ENCODE data around the gene UGGT1. TPM values are rescaled to one million over a fixed set of nuclear protein-coding genes. Genes with fewer than 3 reads are reported as not detected.
A peak's percentile ranks its signal among the peaks of the same experiment; 100 is the strongest.

UGGT1 gene
- total RNA-seq, 1 donor from 2014 or later, result 67.9 TPM

DNA sequence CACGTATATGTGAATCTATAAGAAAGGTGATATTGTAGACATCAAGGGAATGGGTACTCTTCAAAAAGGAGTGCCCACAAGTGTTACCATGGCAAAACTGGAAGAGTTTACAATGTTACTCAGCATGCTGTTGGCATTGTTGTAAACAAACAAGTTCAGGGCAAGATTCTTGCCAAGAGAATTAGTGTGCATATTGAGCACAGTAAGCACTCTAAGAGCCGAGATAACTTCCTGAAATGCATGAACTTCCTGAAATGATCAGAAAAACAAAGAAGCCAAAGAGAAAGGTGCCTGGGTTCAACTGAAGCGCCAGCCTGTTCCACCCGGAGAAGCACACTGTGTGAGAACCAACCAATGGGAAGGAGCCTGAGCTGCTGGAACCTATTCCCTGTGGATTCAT lies 126.7 kb downstream of the UGGT1 start:
- no peak for DNase-seq
- Mint-ChIP-seq H3K36me3 (ENCODE audit: unreplicated experiment) (no peaks in the 10 kb centered on the region), H3K4me3 (ENCODE audit: unreplicated experiment) (no peak overlapping the region), H3K27ac (ENCODE audit: unreplicated experiment) (no peak overlapping the region), H3K9me3 (ENCODE audit: unreplicated experiment) (peaks cover 4% of the 10 kb centered on the region), H3K4me1 (ENCODE audit: low read depth, unreplicated experiment) (no peaks in the 10 kb centered on the region), H3K27me3 (ENCODE audit: unreplicated experiment) (peaks cover 5% of the 10 kb centered on the region)
- TF ChIP-seq, protein P1, sequence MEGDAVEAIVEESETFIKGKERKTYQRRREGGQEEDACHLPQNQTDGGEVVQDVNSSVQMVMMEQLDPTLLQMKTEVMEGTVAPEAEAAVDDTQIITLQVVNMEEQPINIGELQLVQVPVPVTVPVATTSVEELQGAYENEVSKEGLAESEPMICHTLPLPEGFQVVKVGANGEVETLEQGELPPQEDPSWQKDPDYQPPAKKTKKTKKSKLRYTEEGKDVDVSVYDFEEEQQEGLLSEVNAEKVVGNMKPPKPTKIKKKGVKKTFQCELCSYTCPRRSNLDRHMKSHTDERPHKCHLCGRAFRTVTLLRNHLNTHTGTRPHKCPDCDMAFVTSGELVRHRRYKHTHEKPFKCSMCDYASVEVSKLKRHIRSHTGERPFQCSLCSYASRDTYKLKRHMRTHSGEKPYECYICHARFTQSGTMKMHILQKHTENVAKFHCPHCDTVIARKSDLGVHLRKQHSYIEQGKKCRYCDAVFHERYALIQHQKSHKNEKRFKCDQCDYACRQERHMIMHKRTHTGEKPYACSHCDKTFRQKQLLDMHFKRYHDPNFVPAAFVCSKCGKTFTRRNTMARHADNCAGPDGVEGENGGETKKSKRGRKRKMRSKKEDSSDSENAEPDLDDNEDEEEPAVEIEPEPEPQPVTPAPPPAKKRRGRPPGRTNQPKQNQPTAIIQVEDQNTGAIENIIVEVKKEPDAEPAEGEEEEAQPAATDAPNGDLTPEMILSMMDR (IDR thresholded peaks at IDR 0.05; ENCODE audit: partially characterized antibody, unreplicated experiment), result no peak

DNA sequence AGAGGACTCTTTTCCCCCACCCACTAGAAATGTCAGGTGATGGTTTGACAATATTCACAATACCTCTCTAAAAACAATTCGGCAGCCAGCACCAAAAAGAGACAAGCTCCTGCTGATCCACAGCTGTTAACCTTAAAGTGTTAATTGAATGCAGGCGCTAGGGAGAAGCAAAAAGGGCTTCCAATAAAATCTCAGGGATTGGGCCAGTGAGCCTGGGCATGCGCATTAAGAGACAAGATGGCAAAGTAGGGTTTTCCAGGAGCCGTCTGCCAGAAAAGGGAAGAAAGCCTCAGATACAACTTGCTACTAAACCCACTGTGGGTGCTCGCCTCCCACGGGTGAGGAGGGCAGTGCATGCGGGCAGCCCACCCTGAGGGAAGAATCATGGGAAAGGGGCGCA lies 128.9 kb downstream of the UGGT1 start:
- H3K9me3 Mint-ChIP-seq (ENCODE audit: unreplicated experiment), result peaks cover 2% of the 10 kb centered on the region
- no peak overlapping the region for H3K27ac Mint-ChIP-seq (ENCODE audit: unreplicated experiment)
- no peak overlapping the region for H3K4me3 Mint-ChIP-seq (ENCODE audit: unreplicated experiment)
- no peaks in the 10 kb centered on the region for H3K36me3 Mint-ChIP-seq (ENCODE audit: unreplicated experiment)
- TF ChIP-seq, protein P1 (IDR thresholded peaks at IDR 0.05; ENCODE audit: partially characterized antibody, unreplicated experiment), result no peak
- no peak for DNase-seq
- H3K4me1 Mint-ChIP-seq (ENCODE audit: low read depth, unreplicated experiment), result no peaks in the 10 kb centered on the region
- H3K27me3 Mint-ChIP-seq (ENCODE audit: unreplicated experiment), result no peaks in the 10 kb centered on the region

DNA sequence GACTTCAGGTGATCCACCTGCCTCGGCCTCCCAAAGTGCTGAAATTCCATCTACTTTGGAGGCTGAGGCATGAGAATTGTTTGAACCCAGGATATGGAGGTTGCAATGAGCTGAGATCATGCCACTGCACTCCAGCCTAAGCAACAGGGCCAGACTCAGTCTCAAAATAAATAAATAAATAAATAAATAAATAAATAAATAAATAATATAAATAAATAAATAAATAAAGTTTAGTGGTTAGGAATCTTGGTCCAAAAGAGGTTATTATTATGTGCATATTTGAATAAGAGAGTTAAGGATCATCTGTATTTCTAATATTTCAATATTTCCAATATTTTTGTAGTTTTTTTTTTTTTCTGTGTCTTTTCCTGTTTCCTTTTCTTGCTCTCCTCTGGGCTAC lies 136.9 kb downstream of the UGGT1 start:
- peaks cover 5% of the 10 kb centered on the region for H3K9me3 Mint-ChIP-seq (ENCODE audit: unreplicated experiment)

DNA sequence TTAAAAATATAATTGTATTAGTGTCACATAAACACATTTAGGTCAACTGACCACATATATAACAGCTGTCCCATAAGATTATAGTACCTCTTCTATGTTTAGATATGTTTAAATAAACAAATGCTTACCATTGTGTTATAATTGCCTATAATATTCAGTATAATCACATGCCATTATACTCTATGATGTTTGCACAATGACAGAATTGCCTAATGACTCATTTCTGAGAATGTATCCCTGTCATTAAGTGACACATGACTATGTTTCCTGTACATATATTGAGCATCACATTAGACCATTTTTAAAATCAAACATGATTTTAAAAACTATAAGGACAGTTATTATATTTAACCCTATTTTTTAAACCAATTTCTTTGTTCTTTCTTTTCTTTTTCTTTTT lies 137.9 kb downstream of the UGGT1 start:
- Mint-ChIP-seq H3K27me3 (ENCODE audit: unreplicated experiment) (peaks cover 2% of the 10 kb centered on the region), H3K4me3 (ENCODE audit: unreplicated experiment) (no peak overlapping the region), H3K27ac (ENCODE audit: unreplicated experiment) (no peak overlapping the region), H3K4me1 (ENCODE audit: low read depth, unreplicated experiment) (no peaks in the 10 kb centered on the region), H3K36me3 (ENCODE audit: unreplicated experiment) (no peaks in the 10 kb centered on the region), H3K9me3 (ENCODE audit: unreplicated experiment) (peaks cover 5% of the 10 kb centered on the region)
- TF ChIP-seq, protein P1 (IDR thresholded peaks at IDR 0.05; ENCODE audit: partially characterized antibody, unreplicated experiment), result no peak
- no peak for DNase-seq

More for the DNA sequence above, 136.9 kb downstream of the UGGT1 start:
- Mint-ChIP-seq H3K36me3 (ENCODE audit: unreplicated experiment) (no peaks in the 10 kb centered on the region), H3K4me3 (ENCODE audit: unreplicated experiment) (no peak overlapping the region), H3K27me3 (ENCODE audit: unreplicated experiment) (peaks cover 2% of the 10 kb centered on the region), H3K27ac (ENCODE audit: unreplicated experiment) (no peak overlapping the region), H3K4me1 (ENCODE audit: low read depth, unreplicated experiment) (no peaks in the 10 kb centered on the region)
- no peak for DNase-seq
- TF ChIP-seq, protein P1 (IDR thresholded peaks at IDR 0.05; ENCODE audit: partially characterized antibody, unreplicated experiment), result no peak

DNA sequence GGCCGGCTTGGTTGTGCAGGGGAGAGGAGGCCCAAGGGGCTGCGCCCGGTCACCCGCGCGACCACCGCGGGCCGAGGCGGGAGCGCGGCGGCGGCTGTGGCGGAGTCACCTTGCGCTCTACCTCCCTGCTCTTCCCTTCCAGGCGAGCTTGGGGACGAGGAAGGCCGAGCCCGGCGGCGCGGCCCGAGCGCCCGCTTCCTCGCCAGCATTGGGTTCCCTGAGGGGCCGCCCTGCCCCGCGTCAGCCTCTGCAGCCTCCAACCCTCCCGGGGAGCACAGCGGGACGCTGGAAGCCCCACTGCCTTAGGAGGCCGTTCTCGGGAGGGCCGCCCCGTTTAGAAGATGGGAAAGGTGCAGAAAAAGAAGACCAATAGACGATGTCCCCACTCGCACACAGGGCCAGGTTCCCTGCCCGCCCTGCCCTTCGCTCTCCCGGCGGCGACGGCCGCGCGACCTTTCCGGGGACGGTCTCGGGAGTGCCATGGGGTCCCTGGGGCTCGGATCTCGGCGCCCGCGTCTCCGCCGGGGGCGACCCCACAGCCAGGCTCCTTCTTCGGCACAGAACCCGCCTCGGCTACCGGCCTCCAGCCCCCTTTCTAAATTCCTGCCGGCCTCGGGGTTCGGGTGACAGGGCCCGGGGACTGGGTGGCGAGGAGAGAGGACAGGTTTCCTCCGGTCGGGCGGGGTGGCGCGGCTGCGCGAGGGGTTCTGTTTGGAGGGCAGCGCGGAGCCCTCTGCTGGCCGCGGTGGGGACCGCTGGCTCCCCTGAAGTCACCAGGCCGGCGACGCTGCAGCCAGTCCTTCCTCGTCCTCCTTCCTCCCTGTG lies 142.2 kb downstream of the UGGT1 start:
- TF ChIP-seq, protein P1 (IDR thresholded peaks at IDR 0.05; ENCODE audit: partially characterized antibody, unreplicated experiment), result peak; percentile 88
- peaks cover 16% of the 10 kb centered on the region for H3K4me1 Mint-ChIP-seq (ENCODE audit: low read depth, unreplicated experiment)
- peaks cover 4% of the 10 kb centered on the region for H3K27me3 Mint-ChIP-seq (ENCODE audit: unreplicated experiment)
- DNase-seq, result peak; percentile 93
- peaks cover 7% of the 10 kb centered on the region for H3K9me3 Mint-ChIP-seq (ENCODE audit: unreplicated experiment)
- no peaks in the 10 kb centered on the region for H3K36me3 Mint-ChIP-seq (ENCODE audit: unreplicated experiment)
- H3K4me3 Mint-ChIP-seq (ENCODE audit: unreplicated experiment), result peak overlapping the region; percentile 77
- no peak overlapping the region for H3K27ac Mint-ChIP-seq (ENCODE audit: unreplicated experiment)

All from glutamatergic neuron (in vitro differentiated cells).